ENCODE measurements around the gene LAMC2.

The LAMC2 gene

DNA sequence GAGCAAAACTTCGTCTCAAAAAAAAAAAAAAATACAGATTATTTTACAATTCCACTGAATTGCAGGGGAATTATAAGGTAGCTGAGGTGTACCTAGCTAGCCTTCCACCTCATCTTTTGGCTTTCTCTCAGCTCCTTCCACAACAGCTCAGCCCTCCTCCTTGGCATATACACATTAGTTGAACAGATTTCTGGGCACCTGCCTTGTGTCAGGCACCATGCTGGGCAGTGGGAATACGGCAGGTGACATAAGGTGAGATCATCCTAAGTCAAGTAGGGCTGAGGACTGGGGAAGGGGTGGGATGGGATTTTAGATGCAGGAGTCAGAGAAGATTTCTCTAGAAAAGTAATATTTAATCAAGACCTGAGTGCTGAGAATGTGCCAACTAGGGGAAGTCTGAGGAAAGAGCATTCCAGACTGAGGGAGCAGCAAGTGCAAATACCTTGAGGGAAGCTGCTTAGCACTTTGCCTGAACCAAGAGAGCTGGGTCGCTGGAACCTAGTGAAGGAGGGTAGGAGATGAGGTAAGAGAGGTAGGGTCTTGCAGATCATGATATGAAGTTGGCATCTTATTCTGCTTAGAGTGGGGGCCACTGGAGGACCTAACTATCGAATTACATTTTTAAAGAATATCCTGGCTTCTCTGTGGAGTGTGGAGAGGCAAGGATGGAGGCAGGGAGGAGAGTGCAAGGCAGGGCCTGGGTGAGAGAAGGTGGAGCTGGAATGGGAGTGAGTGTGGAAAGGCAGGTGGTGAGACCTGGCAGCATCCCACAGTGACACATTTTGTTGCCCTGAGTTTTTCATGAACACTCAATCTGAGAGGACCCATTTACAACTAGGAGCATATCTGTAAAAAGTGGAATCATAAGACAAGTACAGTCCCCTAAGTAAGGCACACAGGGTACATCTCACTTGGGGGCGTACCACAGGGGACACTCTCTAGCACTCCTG is 28.2 kb downstream of the LAMC2 start:
- Histone ChIP-seq H2AFZ (ENCODE audit: low read length) (no peak overlapping the region), H3K4me3 (ENCODE audit: low read length, poor library complexity, severe bottlenecking) (no peak overlapping the region), H3K79me2 (ENCODE audit: insufficient read depth, low read length) (no peaks in the 10 kb centered on the region), H3F3A (ENCODE audit: low read depth) (peaks cover 5% of the 10 kb centered on the region; the same call in 1 of the 2 replicates), H4K20me1 (ENCODE audit: insufficient read depth, low read length, poor library complexity, severe bottlenecking) (no peaks in the 10 kb centered on the region), H3K9me2 (replicated peaks; ENCODE audit: low read depth, low read length) (no peaks in the 10 kb centered on the region), H3K9ac (ENCODE audit: low read depth, low read length, poor library complexity, severe bottlenecking) (no peak overlapping the region), H3K4me1 (ENCODE audit: insufficient read depth, low read length, poor library complexity, severe bottlenecking) (peaks cover 39% of the 10 kb centered on the region), H3K36me3 (ENCODE audit: insufficient read depth, low read length) (no peaks in the 10 kb centered on the region), H3K27me3 (ENCODE audit: insufficient read depth, low read length, poor library complexity, severe bottlenecking) (no peaks in the 10 kb centered on the region), H3K9me3 (ENCODE audit: insufficient read depth, low read depth, low read length) (no peaks in the 10 kb centered on the region), H3K4me2 (ENCODE audit: low read depth, low read length, poor library complexity, severe bottlenecking) (no peak overlapping the region)
- TF ChIP-seq, protein P1, sequence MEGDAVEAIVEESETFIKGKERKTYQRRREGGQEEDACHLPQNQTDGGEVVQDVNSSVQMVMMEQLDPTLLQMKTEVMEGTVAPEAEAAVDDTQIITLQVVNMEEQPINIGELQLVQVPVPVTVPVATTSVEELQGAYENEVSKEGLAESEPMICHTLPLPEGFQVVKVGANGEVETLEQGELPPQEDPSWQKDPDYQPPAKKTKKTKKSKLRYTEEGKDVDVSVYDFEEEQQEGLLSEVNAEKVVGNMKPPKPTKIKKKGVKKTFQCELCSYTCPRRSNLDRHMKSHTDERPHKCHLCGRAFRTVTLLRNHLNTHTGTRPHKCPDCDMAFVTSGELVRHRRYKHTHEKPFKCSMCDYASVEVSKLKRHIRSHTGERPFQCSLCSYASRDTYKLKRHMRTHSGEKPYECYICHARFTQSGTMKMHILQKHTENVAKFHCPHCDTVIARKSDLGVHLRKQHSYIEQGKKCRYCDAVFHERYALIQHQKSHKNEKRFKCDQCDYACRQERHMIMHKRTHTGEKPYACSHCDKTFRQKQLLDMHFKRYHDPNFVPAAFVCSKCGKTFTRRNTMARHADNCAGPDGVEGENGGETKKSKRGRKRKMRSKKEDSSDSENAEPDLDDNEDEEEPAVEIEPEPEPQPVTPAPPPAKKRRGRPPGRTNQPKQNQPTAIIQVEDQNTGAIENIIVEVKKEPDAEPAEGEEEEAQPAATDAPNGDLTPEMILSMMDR (conservative IDR thresholded peaks at IDR 0.05; ENCODE audit: low read length) = no peak
- no peak for TF ChIP-seq EZH2phosphoT487 (IDR thresholded peaks at IDR 0.05; ENCODE audit: borderline replicate concordance)

DNA sequence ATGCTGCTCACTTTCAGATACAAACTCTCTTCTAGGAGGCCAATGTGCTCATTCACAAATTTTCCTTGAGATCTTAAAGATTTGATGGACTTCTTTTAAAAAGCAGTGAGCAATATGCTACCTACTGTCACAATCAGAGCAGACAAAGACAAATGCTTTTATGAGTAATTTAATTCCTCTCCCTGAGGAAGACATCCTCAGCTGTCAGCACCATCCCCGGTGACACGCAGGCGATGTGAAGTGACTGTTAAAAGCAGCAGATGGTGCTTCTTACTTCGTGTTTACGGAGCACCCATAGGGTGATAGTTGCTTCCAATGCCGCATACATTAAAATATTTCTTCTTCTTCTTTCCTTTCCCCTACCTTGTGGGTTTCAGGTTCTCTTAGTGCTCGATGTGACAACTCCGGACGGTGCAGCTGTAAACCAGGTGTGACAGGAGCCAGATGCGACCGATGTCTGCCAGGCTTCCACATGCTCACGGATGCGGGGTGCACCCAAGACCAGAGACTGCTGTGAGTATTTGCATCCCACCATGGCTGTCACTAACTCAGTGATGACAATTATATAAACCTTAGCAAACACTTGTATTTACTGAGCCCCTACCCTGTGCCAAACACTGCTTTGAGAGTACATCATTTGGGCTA is 29.1 kb downstream of the LAMC2 start:
- Histone ChIP-seq H3F3A (ENCODE audit: low read depth) (peaks cover 9% of the 10 kb centered on the region; the same call in 1 of the 2 replicates), H3K27me3 (ENCODE audit: insufficient read depth, low read length, poor library complexity, severe bottlenecking) (no peaks in the 10 kb centered on the region), H3K4me2 (ENCODE audit: low read depth, low read length, poor library complexity, severe bottlenecking) (no peak overlapping the region), H3K4me1 (ENCODE audit: insufficient read depth, low read length, poor library complexity, severe bottlenecking) (peaks cover 39% of the 10 kb centered on the region), H3K9ac (ENCODE audit: low read depth, low read length, poor library complexity, severe bottlenecking) (no peak overlapping the region), H3K4me3 (ENCODE audit: low read length, poor library complexity, severe bottlenecking) (no peak overlapping the region), H2AFZ (ENCODE audit: low read length) (no peak overlapping the region), H3K36me3 (ENCODE audit: insufficient read depth, low read length) (no peaks in the 10 kb centered on the region), H3K9me2 (replicated peaks; ENCODE audit: low read depth, low read length) (no peaks in the 10 kb centered on the region), H3K79me2 (ENCODE audit: insufficient read depth, low read length) (no peaks in the 10 kb centered on the region), H3K9me3 (ENCODE audit: insufficient read depth, low read depth, low read length) (no peaks in the 10 kb centered on the region), H4K20me1 (ENCODE audit: insufficient read depth, low read length, poor library complexity, severe bottlenecking) (no peaks in the 10 kb centered on the region)
- TF ChIP-seq EZH2phosphoT487 (IDR thresholded peaks at IDR 0.05; ENCODE audit: borderline replicate concordance) = no peak
- TF ChIP-seq, protein P1 (conservative IDR thresholded peaks at IDR 0.05; ENCODE audit: low read length) = no peak

DNA sequence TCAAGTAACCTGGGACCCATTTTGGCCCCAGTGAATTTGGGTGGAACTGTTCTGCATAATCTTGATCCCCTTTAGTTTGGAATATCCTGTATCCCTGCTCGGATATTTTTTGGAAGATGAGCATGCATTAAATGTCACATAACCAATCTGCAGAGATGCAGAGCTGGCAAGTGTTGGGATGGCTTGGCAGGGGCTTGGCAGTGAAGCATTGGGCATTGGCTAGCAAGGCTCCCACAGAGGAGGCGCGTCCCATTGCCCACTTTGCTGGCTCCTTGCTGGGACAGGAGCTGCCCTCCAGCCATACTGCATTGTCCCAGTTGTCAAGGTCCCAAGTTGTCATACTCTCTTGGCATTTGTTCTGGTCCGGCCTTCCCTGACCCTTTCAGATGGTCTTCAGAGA is 29.9 kb downstream of the LAMC2 start:
- TF ChIP-seq, protein P1 (conservative IDR thresholded peaks at IDR 0.05; ENCODE audit: low read length) = no peak
- TF ChIP-seq EZH2phosphoT487 (IDR thresholded peaks at IDR 0.05; ENCODE audit: borderline replicate concordance) = no peak
- Histone ChIP-seq H3K36me3 (ENCODE audit: insufficient read depth, low read length) (no peaks in the 10 kb centered on the region), H3K4me2 (ENCODE audit: low read depth, low read length, poor library complexity, severe bottlenecking) (no peak overlapping the region), H3K9me3 (ENCODE audit: insufficient read depth, low read depth, low read length) (no peaks in the 10 kb centered on the region), H3K27me3 (ENCODE audit: insufficient read depth, low read length, poor library complexity, severe bottlenecking) (no peaks in the 10 kb centered on the region), H4K20me1 (ENCODE audit: insufficient read depth, low read length, poor library complexity, severe bottlenecking) (no peaks in the 10 kb centered on the region), H3F3A (ENCODE audit: low read depth) (peaks cover 9% of the 10 kb centered on the region; the same call in 1 of the 2 replicates), H3K9ac (ENCODE audit: low read depth, low read length, poor library complexity, severe bottlenecking) (no peak overlapping the region), H3K4me1 (ENCODE audit: insufficient read depth, low read length, poor library complexity, severe bottlenecking) (peaks cover 37% of the 10 kb centered on the region), H3K79me2 (ENCODE audit: insufficient read depth, low read length) (no peaks in the 10 kb centered on the region), H2AFZ (ENCODE audit: low read length) (no peak overlapping the region), H3K4me3 (ENCODE audit: low read length, poor library complexity, severe bottlenecking) (no peak overlapping the region), H3K9me2 (replicated peaks; ENCODE audit: low read depth, low read length) (no peaks in the 10 kb centered on the region)

Data from Loucy (cell line).